Mucosa of descending colon (tissue), 3 donors: Measurements from ENCODE around the gene NMUR2. TPM values are rescaled to one million over a fixed set of nuclear protein-coding genes. Genes with fewer than 3 reads are reported as not detected.

Source experiments
- ATAC-seq: fragments of 200-7000 bp; cut with Tn5 transposase; one replicate; pipeline ENCODE4 v1.9.1; 2020; ENCODE audit warnings: mild to moderate bottlenecking, moderate library complexity
- DNase-seq, 3 donors: peaks; one replicate each; pipeline ENCODE4 v3.0.0-alpha.2; 2020
- H3K36me3 ChIP-seq: fragments of 200-600 bp; one replicate; pipeline ENCODE4 v1.8.0; 2021; ENCODE audit warnings: low read depth, mild to moderate bottlenecking
- H3K4me1 ChIP-seq: fragments of 200-600 bp; one replicate; pipeline ENCODE4 v1.8.0; 2021; ENCODE audit warnings: low read depth, mild to moderate bottlenecking
- H3K4me3 ChIP-seq: fragments of 200-600 bp; one replicate; pipeline ENCODE4 v1.8.0; 2021; ENCODE audit warnings: mild to moderate bottlenecking
- H3K9me3 ChIP-seq: fragments of 200-600 bp; one replicate; pipeline ENCODE4 v1.8.0; 2021; ENCODE audit warnings: mild to moderate bottlenecking
- intact Hi-C, 2 donors: fragments of 100-400 bp; cut with DNase I in 1 of 2; cut with micrococcal nuclease in 1 of 2; formaldehyde crosslinking; loops; one replicate each; pipeline versions ENCODE4 v1.11.0 to v1.11.1; 2022; cut with DNase I, micrococcal nuclease
- total RNA-seq, 3 donors: library from RNA; stranded (reverse); fragmentation: NEBNext Ultra II Directional in 2 of 3; extraction: Animal tissue kit (Norgen Biotek cat#: 25700) in 2 of 3; gene quantifications; one replicate each; pipeline versions ENCODE4 v1.2.1 to v1.2.4, GENCODE V29; 2021 to 2023
- TF ChIP-seq, protein P1 (sequence below): fragments of 200-600 bp; IDR thresholded peaks from one replicate; pipeline ENCODE4 v1.8.0; 2022; ENCODE audit warnings: antibody characterized with exemption, mild to moderate bottlenecking
- donor health status: DM: no; HTN: no; CAD: no; lungs with moderate emphysema.
- donor health status: DM: no; HTN: no; CAD: no.
- donor health status: DM: no; HTN: yes; CAD: no.

The NMUR2 gene
- total RNA-seq, 3 donors from 2014 or later, result not detected

DNA sequence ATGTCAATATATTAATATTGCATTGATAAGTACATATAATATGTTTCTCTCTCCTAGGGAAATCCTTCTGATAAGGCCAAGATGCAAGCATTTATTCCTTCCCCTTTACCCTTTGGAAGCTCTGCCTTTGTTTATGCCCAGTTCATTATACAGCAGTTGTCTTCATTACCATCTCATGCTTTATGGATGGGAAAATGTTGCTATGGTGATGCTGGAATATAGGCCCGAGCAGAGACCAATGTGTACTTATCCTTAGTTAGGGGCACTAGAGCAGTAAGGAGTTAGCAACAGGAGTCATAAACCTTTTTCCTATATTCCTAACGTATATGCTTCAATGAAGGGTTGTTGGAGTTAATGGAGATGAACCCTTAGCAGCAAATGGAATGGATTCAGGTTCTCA is 19.4 kb upstream of the NMUR2 start:
- H3K4me3 ChIP-seq, result no peak overlapping the region
- TF ChIP-seq, protein P1, sequence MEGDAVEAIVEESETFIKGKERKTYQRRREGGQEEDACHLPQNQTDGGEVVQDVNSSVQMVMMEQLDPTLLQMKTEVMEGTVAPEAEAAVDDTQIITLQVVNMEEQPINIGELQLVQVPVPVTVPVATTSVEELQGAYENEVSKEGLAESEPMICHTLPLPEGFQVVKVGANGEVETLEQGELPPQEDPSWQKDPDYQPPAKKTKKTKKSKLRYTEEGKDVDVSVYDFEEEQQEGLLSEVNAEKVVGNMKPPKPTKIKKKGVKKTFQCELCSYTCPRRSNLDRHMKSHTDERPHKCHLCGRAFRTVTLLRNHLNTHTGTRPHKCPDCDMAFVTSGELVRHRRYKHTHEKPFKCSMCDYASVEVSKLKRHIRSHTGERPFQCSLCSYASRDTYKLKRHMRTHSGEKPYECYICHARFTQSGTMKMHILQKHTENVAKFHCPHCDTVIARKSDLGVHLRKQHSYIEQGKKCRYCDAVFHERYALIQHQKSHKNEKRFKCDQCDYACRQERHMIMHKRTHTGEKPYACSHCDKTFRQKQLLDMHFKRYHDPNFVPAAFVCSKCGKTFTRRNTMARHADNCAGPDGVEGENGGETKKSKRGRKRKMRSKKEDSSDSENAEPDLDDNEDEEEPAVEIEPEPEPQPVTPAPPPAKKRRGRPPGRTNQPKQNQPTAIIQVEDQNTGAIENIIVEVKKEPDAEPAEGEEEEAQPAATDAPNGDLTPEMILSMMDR, result no peak
- no peaks in the 10 kb centered on the region for H3K9me3 ChIP-seq
- H3K4me1 ChIP-seq, result no peaks in the 10 kb centered on the region
- H3K36me3 ChIP-seq, result no peaks in the 10 kb centered on the region
- ATAC-seq, result no peak
- no peak for DNase-seq
- intact Hi-C loops, result no loop called here

DNA sequence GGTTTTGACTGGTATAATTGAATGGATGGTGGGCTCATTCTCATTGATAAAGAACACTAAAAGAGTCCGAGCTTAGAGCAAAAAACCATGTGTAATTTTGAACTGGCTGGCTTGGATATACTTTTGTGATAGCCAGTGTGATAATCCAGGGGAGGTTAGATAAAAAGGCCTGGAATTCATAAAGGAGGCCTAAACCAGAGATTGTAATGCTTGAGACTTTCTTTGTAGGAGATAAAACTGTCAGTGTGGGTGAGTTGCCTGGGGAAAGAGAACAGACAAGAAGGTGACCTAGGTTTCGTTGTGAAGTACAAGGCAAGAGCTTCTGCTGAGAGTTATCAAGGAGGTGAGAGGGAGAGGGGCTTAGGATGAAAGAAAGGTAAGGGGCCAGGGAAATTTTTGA is 17.0 kb upstream of the NMUR2 start:
- ATAC-seq, result no peak
- intact Hi-C loops, result no loop called here
- TF ChIP-seq, protein P1, result no peak
- Histone ChIP-seq H3K9me3 (no peaks in the 10 kb centered on the region), H3K36me3 (no peaks in the 10 kb centered on the region), H3K4me1 (no peaks in the 10 kb centered on the region), H3K4me3 (no peak overlapping the region)
- no peak for DNase-seq

DNA sequence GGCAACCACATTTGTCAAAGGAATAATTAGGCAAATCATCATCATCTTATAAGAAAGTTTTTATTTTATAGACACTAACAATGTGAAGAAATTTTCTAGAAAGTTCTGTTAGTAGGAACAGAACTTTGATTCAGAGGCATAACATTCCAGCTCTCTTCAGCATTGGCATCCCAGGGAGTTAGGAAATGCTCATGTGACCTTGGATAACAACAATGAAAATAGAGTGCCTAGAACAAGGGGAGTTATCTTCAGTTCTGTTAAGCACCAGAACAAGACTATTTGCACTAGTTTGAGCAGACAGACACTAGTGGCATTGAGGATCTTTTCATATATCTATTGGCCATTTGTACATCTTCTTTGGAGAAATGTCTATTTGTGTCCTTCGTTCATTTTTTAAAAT is 7.0 kb upstream of the NMUR2 start:
- no peak for ATAC-seq
- H3K4me1 ChIP-seq, result no peaks in the 10 kb centered on the region
- intact Hi-C loops, result no loop called here
- TF ChIP-seq, protein P1, result no peak
- H3K36me3 ChIP-seq, result no peaks in the 10 kb centered on the region
- H3K9me3 ChIP-seq, result no peaks in the 10 kb centered on the region
- H3K4me3 ChIP-seq, result no peak overlapping the region
- no peak for DNase-seq

DNA sequence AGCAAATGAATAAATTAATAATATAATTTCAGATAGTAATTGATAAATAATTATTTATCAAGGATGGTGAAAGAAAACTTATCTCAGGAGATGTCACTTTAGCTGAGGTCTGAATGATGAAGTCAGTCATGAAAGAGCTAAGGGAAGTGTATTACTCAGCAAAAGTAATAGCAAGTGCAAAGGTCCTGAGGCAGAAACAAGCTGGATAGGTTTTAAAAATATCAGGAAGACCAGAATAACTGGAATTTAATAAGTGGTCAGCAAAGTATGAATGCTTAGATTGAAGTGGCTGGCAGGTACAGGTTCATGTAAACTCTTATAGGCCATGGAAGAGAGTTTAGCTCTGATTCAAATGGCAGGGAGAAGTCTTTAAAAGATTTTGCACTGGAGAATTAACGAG is 1.0 kb upstream of the NMUR2 start:
- no peaks in the 10 kb centered on the region for H3K36me3 ChIP-seq
- DNase-seq (no peak), ATAC-seq (no peak)
- intact Hi-C loops, result no loop called here
- TF ChIP-seq, protein P1, result no peak
- no peak overlapping the region for H3K4me3 ChIP-seq
- no peaks in the 10 kb centered on the region for H3K9me3 ChIP-seq
- no peaks in the 10 kb centered on the region for H3K4me1 ChIP-seq

DNA sequence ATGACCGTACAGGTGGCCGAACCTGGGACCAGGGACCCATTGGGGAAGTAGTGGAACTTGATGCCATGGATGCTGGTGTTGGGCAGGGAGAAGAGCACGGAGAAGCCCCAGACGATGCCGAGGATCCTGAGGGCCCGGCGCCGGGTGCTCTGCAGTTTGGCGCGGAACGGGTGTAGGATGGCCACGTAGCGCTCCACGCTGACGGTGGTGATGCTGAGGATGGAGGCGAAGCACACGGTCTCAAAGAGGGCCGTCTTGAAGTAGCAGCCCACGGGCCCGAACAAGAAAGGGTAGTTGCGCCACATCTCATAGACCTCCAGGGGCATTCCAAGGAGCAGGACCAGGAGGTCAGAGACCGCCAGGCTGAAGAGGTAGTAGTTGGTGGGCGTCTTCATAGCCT is 585 bp downstream of the NMUR2 start:
- intact Hi-C loops, result no loop called here
- no peaks in the 10 kb centered on the region for H3K4me1 ChIP-seq
- no peaks in the 10 kb centered on the region for H3K36me3 ChIP-seq
- H3K4me3 ChIP-seq, result no peak overlapping the region
- no peak for DNase-seq
- no peak for ATAC-seq
- H3K9me3 ChIP-seq, result no peaks in the 10 kb centered on the region
- TF ChIP-seq, protein P1, result no peak

DNA sequence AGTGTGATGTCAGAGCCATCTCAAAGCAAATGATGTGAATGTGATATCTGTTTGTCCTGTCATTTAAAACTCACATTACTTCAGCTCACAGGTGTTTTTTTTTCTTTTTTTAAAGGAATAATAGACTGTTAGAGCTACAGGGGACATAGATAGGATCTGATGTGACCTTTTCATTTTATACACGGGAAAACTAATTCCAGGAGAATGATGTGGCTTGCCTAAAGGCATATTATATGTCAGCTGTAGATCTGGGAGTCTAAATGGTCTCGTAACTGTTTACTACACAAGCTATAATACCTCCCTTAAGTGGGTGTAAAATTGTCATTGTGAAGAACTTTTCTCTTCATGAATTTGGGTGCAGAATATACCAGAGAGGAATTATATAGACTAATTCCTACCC is 2.0 kb downstream of the NMUR2 start:
- H3K36me3 ChIP-seq, result no peaks in the 10 kb centered on the region
- no peak overlapping the region for H3K4me3 ChIP-seq
- TF ChIP-seq, protein P1, result no peak
- no peaks in the 10 kb centered on the region for H3K4me1 ChIP-seq
- DNase-seq (no peak), ATAC-seq (no peak)
- no peaks in the 10 kb centered on the region for H3K9me3 ChIP-seq
- intact Hi-C loops, result no loop called here
